GM23248 (cell line): ENCODE results near the gene TSPAN32. TPM values are rescaled to one million over a fixed set of nuclear protein-coding genes. Genes with fewer than 3 reads are reported as not detected.
"Not testable (repeated sequence)": the region's sequence is repeated elsewhere in the genome, so short reads cannot be mapped to it uniquely, and the experiment has no call there.

Experiments
- DNase-seq: peaks from one replicate; pipeline ENCODE4 v3.0.0-alpha.2; 2015
- H2AFZ ChIP-seq: fragments of 200-600 bp; sonication (generic); 2 replicates; pipeline ENCODE4 v1.6.1; 2016; ENCODE audit warnings: antibody characterized with exemption
- H3F3A ChIP-seq: fragments of 200-600 bp; sonication (generic); 2 replicates; pipeline ENCODE4 v1.6.1; 2016; ENCODE audit warnings: mild to moderate bottlenecking, antibody characterized with exemption, mixed run types; ENCODE audit not compliant: insufficient read depth
- H3K27ac ChIP-seq: fragments of 200-600 bp; sonication (generic); 2 replicates; pipeline ENCODE4 v1.5.1; 2016; ENCODE audit warnings: mild to moderate bottlenecking
- H3K27me3 ChIP-seq: fragments of 200-600 bp; sonication (generic); replicated peaks from 2 replicates; pipeline ENCODE4 v1.6.1; 2016; ENCODE audit warnings: mild to moderate bottlenecking; ENCODE audit not compliant: insufficient read depth
- H3K36me3 ChIP-seq: fragments of 200-600 bp; sonication (generic); 2 replicates; pipeline ENCODE4 v1.6.1; 2016; ENCODE audit warnings: low read depth, mild to moderate bottlenecking
- H3K4me1 ChIP-seq: fragments of 200-600 bp; sonication (generic); 2 replicates; pipeline ENCODE4 v1.6.1; 2016; ENCODE audit warnings: mild to moderate bottlenecking; ENCODE audit not compliant: insufficient read depth
- H3K4me2 ChIP-seq: fragments of 200-600 bp; sonication (generic); one replicate; pipeline ENCODE4 v1.6.1; 2016; ENCODE audit warnings: mild to moderate bottlenecking; ENCODE audit not compliant: unreplicated experiment
- H3K4me3 ChIP-seq: fragments of 200-600 bp; sonication (generic); 2 replicates; pipeline ENCODE4 v1.5.1; 2016; ENCODE audit warnings: mild to moderate bottlenecking
- H3K79me2 ChIP-seq: fragments of 200-600 bp; sonication (generic); 2 replicates; pipeline ENCODE4 v1.6.1; 2016; ENCODE audit warnings: mild to moderate bottlenecking; ENCODE audit not compliant: insufficient read depth
- H3K9ac ChIP-seq: fragments of 200-600 bp; sonication (generic); 2 replicates; pipeline ENCODE4 v1.6.1; 2016; ENCODE audit warnings: mild to moderate bottlenecking
- H3K9me2 ChIP-seq: fragments of 200-600 bp; sonication (generic); 2 replicates; pipeline ENCODE4 v1.6.1; 2016; ENCODE audit warnings: mixed run types, mild to moderate bottlenecking, moderate library complexity; ENCODE audit not compliant: insufficient read depth
- H3K9me3 ChIP-seq: fragments of 200-600 bp; sonication (generic); one replicate; pipeline ENCODE4 v1.6.1; 2017; ENCODE audit warnings: low read depth
- H4K20me1 ChIP-seq: fragments of 200-600 bp; sonication (generic); 2 replicates; pipeline ENCODE4 v1.6.0; 2016; ENCODE audit not compliant: insufficient read depth
- EZH2 ChIP-seq: fragments of 200-600 bp; sonication (generic); IDR thresholded peaks from 2 replicates; pipeline ENCODE4 v1.6.1; 2018; ENCODE audit warnings: antibody characterized with exemption, mild to moderate bottlenecking; ENCODE audit not compliant: insufficient read depth, poor library complexity, severe bottlenecking
- EZH2phosphoT487 ChIP-seq: fragments of 200-600 bp; sonication (generic); IDR thresholded peaks from 2 replicates; pipeline ENCODE4 v1.6.1; 2018; ENCODE audit warnings: antibody characterized with exemption, moderate library complexity, mild to moderate bottlenecking, low read depth; ENCODE audit not compliant: insufficient read depth
- WGBS, 2 experiments: methylation state at CpG; one replicate each; pipeline ENCODE4 v1.1.6; 2015 to 2017; ENCODE audit warnings: low lambda C conversion rate in 2 of 2, low coverage in 1 of 2; ENCODE audit errors: missing lambda C conversion rate in 2 of 2; 5-methylcytosine and 5-hydroxymethylcytosine counted together
- in situ Hi-C: fragments of 300-500 bp; cut with MboI; formaldehyde crosslinking; loops from 2 replicates; pipeline ENCODE4 v1.15.0; 2020
- polyA plus RNA-seq: library from polyadenylated mRNA; unstranded; fragments of >200 nt; fragmentation: Nextera tagmentation; extraction: Ambion mirVana; gene quantifications from 2 replicates; pipeline ENCODE4 v1.2.1, GENCODE V29; 2016
- total RNA-seq: library from RNA; depleted of rRNA; stranded (reverse); fragments of >200 nt; shearing (Covaris generic); gene quantifications from 2 replicates; pipeline ENCODE4 v1.2.3, GENCODE V29; 2014

The TSPAN32 gene
- total and polyA plus RNA-seq, 2 experiments from 2014 or later, result not detected

GRCh38 chr11:2276280-2277007, 25.4 kb upstream of the TSPAN32 start:
- Histone ChIP-seq H3F3A (no peaks in the 10 kb centered on the region), H3K9ac (no peak overlapping the region), H3K36me3 (no peaks in the 10 kb centered on the region), H3K9me3 (no peaks in the 10 kb centered on the region), H2AFZ (no peak overlapping the region), H3K4me3 (no peak overlapping the region), H3K4me1 (no peaks in the 10 kb centered on the region), H3K79me2 (no peaks in the 10 kb centered on the region), H3K27me3 (peaks cover 64% of the 10 kb centered on the region), H3K4me2 (no peak overlapping the region), H4K20me1 (no peaks in the 10 kb centered on the region), H3K9me2 (no peaks in the 10 kb centered on the region), H3K27ac (no peak overlapping the region)
- whole genome bisulfite sequencing, 2 experiments, result 58 to 59% methylated on average over 14 of the region's 14 CpGs
- TF ChIP-seq EZH2phosphoT487, result no peak
- no peak for TF ChIP-seq EZH2
- DNase-seq, result no peak
- in situ Hi-C loops, result loop anchor here (25.0 kb wide), 1 partner anchor 89 kb away; no protein-coding TSS in a partner anchor

GRCh38 chr11:2277008-2277346, 24.8 kb upstream of the TSPAN32 start:
- H3K9me2 ChIP-seq, result no peaks in the 10 kb centered on the region
- H3K4me3 ChIP-seq, result no peak overlapping the region
- no peak overlapping the region for H3K4me2 ChIP-seq
- no peaks in the 10 kb centered on the region for H3F3A ChIP-seq
- no peaks in the 10 kb centered on the region for H3K36me3 ChIP-seq
- WGBS, 2 experiments, result 27 to 34% methylated on average over 6 of the region's 6 CpGs
- H3K9me3 ChIP-seq, result no peaks in the 10 kb centered on the region
- no peak for TF ChIP-seq EZH2phosphoT487
- no peak for TF ChIP-seq EZH2
- H3K27me3 ChIP-seq, result peaks cover 62% of the 10 kb centered on the region
- DNase-seq, result no peak
- H2AFZ ChIP-seq, result no peak overlapping the region
- no peak overlapping the region for H3K27ac ChIP-seq
- H3K4me1 ChIP-seq, result no peaks in the 10 kb centered on the region
- in situ Hi-C loops, result loop anchor here (25.0 kb wide), 1 partner anchor 90 kb away; no protein-coding TSS in a partner anchor
- H4K20me1 ChIP-seq, result no peaks in the 10 kb centered on the region
- no peak overlapping the region for H3K9ac ChIP-seq
- no peaks in the 10 kb centered on the region for H3K79me2 ChIP-seq

GRCh38 chr11:2277933-2278523, 23.8 kb upstream of the TSPAN32 start:
- Histone ChIP-seq H3K79me2 (no peaks in the 10 kb centered on the region), H3K4me2 (no peak overlapping the region), H3K27me3 (peaks cover 65% of the 10 kb centered on the region), H3K27ac (no peak overlapping the region), H2AFZ (no peak overlapping the region), H3K9me2 (no peaks in the 10 kb centered on the region), H3K36me3 (no peaks in the 10 kb centered on the region), H3K4me3 (no peak overlapping the region), H3K9me3 (no peaks in the 10 kb centered on the region), H3K9ac (no peak overlapping the region), H4K20me1 (no peaks in the 10 kb centered on the region), H3F3A (no peaks in the 10 kb centered on the region), H3K4me1 (no peaks in the 10 kb centered on the region)
- whole genome bisulfite sequencing, 2 experiments, result 25 to 35% methylated on average over 6 of the region's 6 CpGs
- DNase-seq, result no peak
- in situ Hi-C loops, result loop anchor here (25.0 kb wide), 1 partner anchor 91 kb away; no protein-coding TSS in a partner anchor
- TF ChIP-seq EZH2phosphoT487 (no peak), EZH2 (no peak)

GRCh38 chr11:2280208-2280607, 21.6 kb upstream of the TSPAN32 start:
- no peak overlapping the region for H3K27ac ChIP-seq
- no peaks in the 10 kb centered on the region for H3K9me3 ChIP-seq
- H3K36me3 ChIP-seq, result no peaks in the 10 kb centered on the region
- H3K4me1 ChIP-seq, result no peaks in the 10 kb centered on the region
- no peak for TF ChIP-seq EZH2
- no peak for TF ChIP-seq EZH2phosphoT487
- H3K27me3 ChIP-seq, result peaks cover 64% of the 10 kb centered on the region
- no peaks in the 10 kb centered on the region for H3F3A ChIP-seq
- no peak overlapping the region for H3K4me2 ChIP-seq
- no peak for DNase-seq
- H3K79me2 ChIP-seq, result no peaks in the 10 kb centered on the region
- H3K9ac ChIP-seq, result no peak overlapping the region
- WGBS, 2 experiments, result 12% methylated on average over 2 of the region's 2 CpGs
- in situ Hi-C loops, result loop anchor here (25.0 kb wide), 1 partner anchor 93 kb away; no protein-coding TSS in a partner anchor
- H3K9me2 ChIP-seq, result no peaks in the 10 kb centered on the region
- H2AFZ ChIP-seq, result no peak overlapping the region
- no peaks in the 10 kb centered on the region for H4K20me1 ChIP-seq
- no peak overlapping the region for H3K4me3 ChIP-seq

GRCh38 chr11:2286350-2286749, 15.5 kb upstream of the TSPAN32 start:
- H3K9me2 ChIP-seq, H3K4me1 ChIP-seq, H3F3A ChIP-seq, H2AFZ ChIP-seq, H3K9ac ChIP-seq, H3K9me3 ChIP-seq, H3K36me3 ChIP-seq, H4K20me1 ChIP-seq, H3K27ac ChIP-seq, DNase-seq, H3K4me2 ChIP-seq, H3K4me3 ChIP-seq, H3K79me2 ChIP-seq: not testable (repeated sequence)
- H3K27me3 ChIP-seq, result peaks cover 61% of the 10 kb centered on the region
- WGBS, 2 experiments, result 63 to 66% methylated on average over 12 to 13 of the region's 13 CpGs
- in situ Hi-C loops, result loop anchor here (25.0 kb wide), 1 partner anchor 99 kb away; no protein-coding TSS in a partner anchor
